Dendritic cell treated with granulocyte-macrophage colony-stimulating factor and Interleukin-4, amounts not matched to agents 40 ng/mL and 50 ng/mL, for 4 days (primary cell): ENCODE measurements around the gene ASCC3.

ENCODE experiments used
- H3K27ac Mint-ChIP-seq: one replicate; pipeline ENCODE4 v1.8.0; 2022; ENCODE audit warnings: mild to moderate bottlenecking, mixed read lengths
- H3K27me3 Mint-ChIP-seq: one replicate; pipeline ENCODE4 v1.8.0; 2022; ENCODE audit warnings: mild to moderate bottlenecking, mixed read lengths
- H3K36me3 Mint-ChIP-seq: one replicate; pipeline ENCODE4 v1.8.0; 2022; ENCODE audit warnings: low read depth, mixed read lengths
- H3K4me1 Mint-ChIP-seq: one replicate; pipeline ENCODE4 v1.8.0; 2022; ENCODE audit warnings: low read depth, mixed read lengths
- H3K4me3 Mint-ChIP-seq: one replicate; pipeline ENCODE4 v1.8.0; 2022; ENCODE audit warnings: mild to moderate bottlenecking, moderate library complexity, mixed read lengths
- H3K9me3 Mint-ChIP-seq: one replicate; pipeline ENCODE4 v1.8.0; 2022; ENCODE audit warnings: mixed read lengths
- intact Hi-C: fragments of 100-400 bp; cut with micrococcal nuclease; formaldehyde crosslinking; loops from one replicate; pipeline ENCODE4 v1.15.0; 2022

The ASCC3 gene

GRCh38 chr6:100463630-100464161, 417.4 kb downstream of the ASCC3 start:
- H3K27ac Mint-ChIP-seq, result no peak overlapping the region

GRCh38 chr6:100462706-100463629, 418.2 kb downstream of the ASCC3 start:
- H3K4me3 Mint-ChIP-seq, result no peak overlapping the region
- H3K4me1 Mint-ChIP-seq, result peaks cover 18% of the 10 kb centered on the region
- no peaks in the 10 kb centered on the region for H3K36me3 Mint-ChIP-seq
- no peak overlapping the region for H3K27ac Mint-ChIP-seq
- intact Hi-C loops, result no loop called here
- H3K9me3 Mint-ChIP-seq, result no peaks in the 10 kb centered on the region
- H3K27me3 Mint-ChIP-seq, result peaks cover 95% of the 10 kb centered on the region

More at GRCh38 chr6:100463630-100464161, 417.4 kb downstream of the ASCC3 start:
- H3K4me3 Mint-ChIP-seq, result no peak overlapping the region
- no peaks in the 10 kb centered on the region for H3K36me3 Mint-ChIP-seq
- peaks cover 94% of the 10 kb centered on the region for H3K27me3 Mint-ChIP-seq
- H3K9me3 Mint-ChIP-seq, result no peaks in the 10 kb centered on the region
- intact Hi-C loops, result no loop called here
- H3K4me1 Mint-ChIP-seq, result peaks cover 16% of the 10 kb centered on the region

GRCh38 chr6:100461917-100462705, 419.0 kb downstream of the ASCC3 start:
- intact Hi-C loops, result no loop called here
- H3K27ac Mint-ChIP-seq, result no peak overlapping the region
- peaks cover 95% of the 10 kb centered on the region for H3K27me3 Mint-ChIP-seq
- no peak overlapping the region for H3K4me3 Mint-ChIP-seq
- peaks cover 14% of the 10 kb centered on the region for H3K4me1 Mint-ChIP-seq
- no peaks in the 10 kb centered on the region for H3K36me3 Mint-ChIP-seq
- no peaks in the 10 kb centered on the region for H3K9me3 Mint-ChIP-seq

GRCh38 chr6:100461278-100461916, 419.7 kb downstream of the ASCC3 start:
- Mint-ChIP-seq H3K4me3 (no peak overlapping the region), H3K36me3 (no peaks in the 10 kb centered on the region), H3K27me3 (peaks cover 91% of the 10 kb centered on the region), H3K4me1 (peaks cover 12% of the 10 kb centered on the region), H3K9me3 (no peaks in the 10 kb centered on the region), H3K27ac (no peak overlapping the region)
- intact Hi-C loops, result no loop called here

- H3K9me3 Mint-ChIP-seq, result no peaks in the 10 kb centered on the region
- H3K4me1 Mint-ChIP-seq, result peaks cover 12% of the 10 kb centered on the region
- no peak overlapping the region for H3K4me3 Mint-ChIP-seq
- H3K36me3 Mint-ChIP-seq, result no peaks in the 10 kb centered on the region
- peaks cover 85% of the 10 kb centered on the region for H3K27me3 Mint-ChIP-seq
- no peak overlapping the region for H3K27ac Mint-ChIP-seq
- intact Hi-C loops, result no loop called here
Observed at GRCh38 chr6:100460650-100461204, 420.4 kb downstream of the ASCC3 start.

- Mint-ChIP-seq H3K4me1 (peaks cover 5% of the 10 kb centered on the region), H3K4me3 (no peak overlapping the region), H3K27me3 (peaks cover 74% of the 10 kb centered on the region), H3K27ac (no peak overlapping the region), H3K9me3 (no peaks in the 10 kb centered on the region), H3K36me3 (no peaks in the 10 kb centered on the region)
- intact Hi-C loops, result no loop called here
Observed at GRCh38 chr6:100459592-100460184, 421.4 kb downstream of the ASCC3 start.

GRCh38 chr6:100458841-100459591, 422.1 kb downstream of the ASCC3 start:
- peaks cover 5% of the 10 kb centered on the region for H3K4me1 Mint-ChIP-seq
- H3K27ac Mint-ChIP-seq, result no peak overlapping the region
- H3K36me3 Mint-ChIP-seq, result no peaks in the 10 kb centered on the region
- intact Hi-C loops, result no loop called here
- H3K9me3 Mint-ChIP-seq, result no peaks in the 10 kb centered on the region
- H3K4me3 Mint-ChIP-seq, result no peak overlapping the region
- H3K27me3 Mint-ChIP-seq, result peaks cover 69% of the 10 kb centered on the region
